Cortex of kidney (tissue), 1 donor: ENCODE measurements around the gene NFASC.

Source experiments
- DNase-seq: peaks from one replicate; lab custom pipeline; 2025; lab: John Stamatoyannopoulos, UW

Gene NFASC

DNA sequence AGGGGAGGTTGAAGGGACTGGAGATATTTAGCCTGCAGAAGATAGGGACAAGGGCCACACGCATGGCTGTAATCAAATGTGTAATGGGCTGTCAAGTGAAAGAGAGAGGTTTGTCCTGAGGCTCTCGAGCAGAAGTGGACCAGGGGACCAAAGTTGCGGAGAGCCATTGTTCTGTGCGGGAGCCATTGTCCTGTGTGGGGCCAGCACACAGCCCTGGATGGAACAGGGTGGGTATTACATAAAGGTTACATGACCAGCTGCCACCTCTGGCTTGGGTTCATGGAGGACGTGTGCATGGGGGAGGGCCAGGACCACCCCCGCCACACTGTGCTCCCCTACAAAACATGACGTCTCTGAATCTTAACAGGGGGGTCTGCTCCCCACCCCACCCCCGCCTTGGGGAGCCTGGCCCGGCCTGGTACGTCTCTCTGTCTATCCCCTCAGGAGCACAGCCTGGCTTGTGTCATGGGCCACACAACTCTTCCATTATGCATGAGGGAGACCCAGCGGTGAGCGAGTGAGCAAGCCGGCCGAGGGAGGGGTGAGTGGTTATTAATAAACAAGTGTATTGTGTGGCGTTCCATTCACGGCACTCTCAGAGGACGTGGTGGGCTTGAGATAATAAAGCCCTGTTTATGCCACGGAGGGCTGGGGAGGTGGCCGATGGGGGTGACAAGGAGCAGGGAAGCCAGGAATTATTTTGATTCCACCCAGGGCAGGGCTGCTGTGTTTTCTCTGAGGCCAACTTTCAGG lies at the start of gene NFASC:
Gene NFASC, plus strand, starts transcription at position 703 of the 753 bp plus-strand sequence. CDS start 73,454 bp downstream, outside the sequence.
- no peak for DNase-seq

DNA sequence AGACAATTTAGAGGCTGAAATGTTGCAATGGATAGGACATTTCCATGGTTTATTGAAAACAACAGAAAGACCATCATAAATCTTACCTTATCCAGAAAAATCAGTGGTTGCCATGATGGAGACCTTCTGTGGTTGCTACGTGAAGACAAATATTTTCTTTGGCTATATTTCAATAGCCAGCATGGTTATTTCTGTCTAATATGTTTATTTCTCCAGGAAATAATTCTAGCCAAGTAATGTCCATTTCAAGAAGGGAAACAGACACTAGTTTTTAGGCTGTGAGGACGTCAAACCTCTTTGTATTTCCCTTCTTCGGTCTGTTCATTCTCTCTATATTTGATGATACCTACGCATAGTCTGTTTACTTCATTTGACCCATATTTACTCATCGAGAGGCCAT lies 49.2 kb upstream of the NFASC start:
- no peak for DNase-seq

- no peak for DNase-seq
Observed at GRCh38 chr1:204821924-204822323, 48.7 kb upstream of the NFASC start.

- DNase-seq, result no peak
Observed at GRCh38 chr1:204826970-204827369, 43.7 kb upstream of the NFASC start.

DNA sequence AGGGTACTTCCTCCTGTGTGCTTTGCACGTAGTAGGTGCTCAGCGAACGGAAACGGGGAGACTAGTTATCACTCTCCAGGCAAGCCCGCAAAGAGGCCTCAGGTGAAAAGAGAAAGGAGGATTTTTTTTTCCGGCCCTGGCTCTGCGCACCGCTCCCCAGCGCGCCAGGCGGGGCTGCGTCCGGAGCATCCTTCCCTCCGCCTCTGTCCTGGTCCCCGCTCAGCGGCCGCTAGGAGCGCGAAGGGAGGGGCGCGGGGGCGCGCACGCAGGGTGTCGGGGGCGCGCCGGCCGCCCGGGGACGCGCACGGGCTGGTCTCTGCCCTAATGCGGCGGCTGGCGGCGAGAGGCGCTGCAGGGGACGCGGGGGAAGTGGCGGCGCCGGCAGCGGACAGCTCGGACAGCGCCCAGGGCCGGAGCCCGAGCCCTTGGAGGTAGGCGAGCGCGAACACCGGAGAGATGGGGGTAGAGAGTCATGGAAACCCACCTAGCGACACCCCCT lies 42.3 kb upstream of the NFASC start:
- no peak for DNase-seq

DNA sequence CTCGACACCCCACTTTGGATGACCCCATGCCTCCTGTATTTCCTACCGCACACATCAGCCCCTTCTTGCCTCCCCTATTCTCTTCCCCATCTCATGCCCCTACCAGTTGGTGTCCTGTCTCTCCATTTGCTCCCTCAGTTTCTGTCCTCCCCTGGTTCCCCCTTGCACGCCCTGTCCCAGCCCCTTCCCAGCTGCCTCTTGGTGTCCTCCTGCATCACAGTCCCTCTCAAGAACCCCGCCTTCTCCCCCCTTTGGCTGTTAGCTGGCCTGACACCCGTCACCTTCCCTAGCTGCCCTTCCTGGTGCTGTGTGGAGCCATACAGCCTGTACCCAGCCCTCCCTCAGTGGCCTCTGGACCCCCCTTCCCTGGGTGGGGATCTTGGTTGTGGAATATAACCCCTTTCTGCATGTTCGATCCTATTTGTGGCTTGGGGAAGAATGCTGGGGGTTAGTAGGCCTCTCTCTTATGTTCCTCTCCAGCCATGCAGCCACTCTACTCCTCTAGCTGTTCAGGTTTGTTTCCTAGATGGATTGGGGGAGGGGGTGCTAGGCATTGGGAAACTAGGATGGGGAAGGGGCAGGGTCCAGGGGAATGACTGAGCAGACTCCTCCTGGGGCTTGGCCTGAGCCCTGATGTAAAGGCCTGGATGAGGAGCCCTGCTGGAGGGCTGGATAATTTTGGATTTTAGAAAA lies 41.4 kb upstream of the NFASC start:
- DNase-seq, result no peak

GRCh38 chr1:204830747-204831146 lies 39.9 kb upstream of the NFASC start:
- DNase-seq, result no peak

- DNase-seq, result no peak
Observed at GRCh38 chr1:204831186-204831585, 39.5 kb upstream of the NFASC start.

DNA sequence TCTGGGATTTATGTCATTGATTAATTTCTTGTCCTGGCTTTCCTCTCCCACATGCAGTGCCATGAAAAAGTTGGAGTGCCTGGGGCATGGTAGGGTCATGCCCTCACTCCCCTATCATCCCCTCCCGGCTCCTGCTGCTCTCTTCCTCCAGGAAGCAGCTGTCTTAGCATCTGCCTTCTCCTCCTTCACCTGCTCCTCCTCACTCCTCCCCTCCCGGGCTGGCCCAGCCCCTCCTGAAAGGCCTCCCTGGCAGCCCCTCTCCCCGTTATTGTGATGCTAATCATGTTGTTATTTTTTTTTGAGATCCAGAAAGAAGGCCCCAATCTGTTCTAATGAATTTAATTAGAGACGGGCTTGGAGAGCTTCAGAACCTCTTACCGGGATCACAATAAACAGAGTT lies 36.3 kb upstream of the NFASC start:
- no peak for DNase-seq

- DNase-seq, result no peak
Observed at GRCh38 chr1:204834752-204835151, 35.9 kb upstream of the NFASC start.

DNA sequence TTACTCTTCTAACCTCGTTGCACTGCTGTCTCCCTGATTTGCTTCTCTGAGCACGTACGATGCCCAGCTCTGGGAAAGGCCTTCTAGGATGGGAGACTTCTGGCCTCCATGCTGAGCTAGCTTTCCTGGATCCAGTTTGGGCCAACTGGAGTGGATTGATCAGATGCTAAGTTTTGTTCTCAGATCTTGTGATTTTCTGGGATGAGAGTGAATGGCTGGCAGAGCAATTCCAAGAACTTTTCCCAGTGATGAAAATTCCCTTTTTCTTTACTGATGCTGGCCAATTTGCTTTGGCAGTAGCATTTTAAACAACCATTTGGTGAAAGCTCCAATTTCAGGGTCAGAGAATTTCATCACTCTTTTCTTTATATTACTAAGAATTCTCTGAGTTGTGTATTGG lies 34.9 kb upstream of the NFASC start:
- DNase-seq, result no peak

DNA sequence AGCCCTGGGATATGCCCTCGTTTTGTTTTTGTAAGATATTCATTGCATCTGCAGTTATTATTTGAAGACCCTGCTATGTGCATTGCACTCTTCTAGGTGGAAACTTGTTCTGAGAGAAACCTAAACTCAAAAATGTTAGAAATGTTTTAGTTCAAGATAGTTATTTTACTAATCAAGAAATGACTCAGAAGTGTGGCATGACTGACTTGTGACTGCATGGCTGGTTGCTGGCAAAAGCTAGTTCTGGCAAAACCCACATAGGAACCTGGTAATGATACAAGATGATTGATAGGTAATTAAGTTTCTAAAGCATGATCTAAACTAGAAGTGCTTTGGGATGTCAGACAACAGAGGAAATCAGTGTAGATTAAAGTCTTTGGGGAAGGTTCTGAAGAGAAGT lies 33.8 kb upstream of the NFASC start:
- no peak for DNase-seq

GRCh38 chr1:204837440-204838084 lies 33.1 kb upstream of the NFASC start:
- DNase-seq, result no peak

DNA sequence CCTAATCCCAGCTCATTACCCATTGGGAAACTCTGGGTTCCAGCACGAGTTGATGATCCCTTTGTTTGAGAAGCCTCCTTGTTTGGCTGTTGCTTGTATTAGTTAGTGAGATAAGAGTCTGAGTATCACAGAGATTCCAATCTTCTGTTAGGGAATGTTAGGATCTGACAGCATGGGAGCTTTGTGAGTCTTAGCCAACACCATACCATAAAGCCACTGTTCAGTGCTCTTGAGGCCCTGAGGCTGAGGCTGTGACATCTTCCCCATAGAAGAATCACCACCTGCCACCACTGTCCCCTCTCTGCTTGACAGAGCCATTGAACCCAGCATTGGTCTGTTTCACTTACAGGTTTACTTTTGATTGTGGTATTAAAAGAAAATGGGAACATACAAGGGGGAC lies 29.3 kb upstream of the NFASC start:
- no peak for DNase-seq

DNA sequence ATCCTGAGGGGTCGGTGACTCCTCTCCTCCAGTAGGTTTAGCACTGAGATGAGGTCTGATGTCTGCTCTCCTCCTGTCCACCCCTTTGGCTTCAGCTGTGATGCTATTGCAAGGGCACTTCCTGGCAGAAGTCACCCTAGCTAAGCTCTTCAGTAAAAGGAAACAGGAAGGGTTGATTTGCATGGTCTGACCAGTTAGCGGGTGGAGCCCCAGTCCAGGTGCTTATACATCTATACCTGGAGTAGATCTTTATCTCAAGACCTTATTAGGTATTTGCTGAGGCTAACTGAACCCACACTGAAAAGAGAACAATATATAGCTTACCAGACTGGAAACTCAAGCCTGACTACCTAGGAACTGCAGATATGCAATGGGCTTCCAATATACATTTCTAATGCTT lies 28.9 kb upstream of the NFASC start:
- no peak for DNase-seq

- no peak for DNase-seq
Observed at GRCh38 chr1:204842369-204842768, 28.3 kb upstream of the NFASC start.

- no peak for DNase-seq
Observed at GRCh38 chr1:204842892-204843291, 27.8 kb upstream of the NFASC start.

- DNase-seq, result no peak
Observed at GRCh38 chr1:204846546-204846945, 24.1 kb upstream of the NFASC start.

DNA sequence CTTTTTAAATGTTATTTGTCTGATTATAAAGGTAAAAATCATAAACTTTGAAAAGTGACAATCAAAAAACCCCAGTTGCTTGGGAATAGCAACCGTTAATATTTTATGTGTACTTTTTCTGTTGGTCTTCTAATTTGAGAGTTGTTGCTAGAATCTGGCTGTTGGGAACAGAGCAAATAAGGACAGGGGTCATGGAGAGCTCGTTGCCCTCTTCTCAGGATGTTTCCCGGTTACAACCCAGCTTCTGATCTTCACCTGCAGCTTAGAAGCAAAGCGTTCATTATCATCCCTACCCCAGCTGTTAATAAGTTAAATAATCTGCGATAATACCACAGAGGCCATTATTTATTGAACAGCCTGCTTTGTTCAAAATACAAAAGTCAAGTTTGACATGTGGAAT lies 22.1 kb upstream of the NFASC start:
- DNase-seq, result no peak

GRCh38 chr1:204852854-204853253 lies 17.8 kb upstream of the NFASC start:
- no peak for DNase-seq

DNA sequence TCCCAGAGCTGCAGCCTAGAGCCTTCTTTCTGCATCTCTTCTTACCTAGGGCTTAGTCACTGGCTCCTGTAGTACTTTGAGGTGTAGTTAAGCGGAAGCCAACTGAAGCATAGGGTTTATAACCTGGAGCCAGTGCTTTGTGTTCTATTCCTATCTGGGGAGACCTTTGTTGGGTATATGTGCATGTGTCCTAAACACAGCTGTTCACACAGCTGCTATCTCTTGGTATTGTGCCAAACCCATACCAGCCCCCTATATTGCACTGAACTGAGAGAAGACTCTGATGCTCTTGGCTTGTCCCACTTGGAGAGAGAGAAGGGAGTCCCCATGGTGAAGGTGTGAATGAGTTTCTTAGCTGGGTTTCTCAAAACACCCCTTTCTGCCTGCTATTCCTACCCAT lies 17.2 kb upstream of the NFASC start:
- no peak for DNase-seq

DNA sequence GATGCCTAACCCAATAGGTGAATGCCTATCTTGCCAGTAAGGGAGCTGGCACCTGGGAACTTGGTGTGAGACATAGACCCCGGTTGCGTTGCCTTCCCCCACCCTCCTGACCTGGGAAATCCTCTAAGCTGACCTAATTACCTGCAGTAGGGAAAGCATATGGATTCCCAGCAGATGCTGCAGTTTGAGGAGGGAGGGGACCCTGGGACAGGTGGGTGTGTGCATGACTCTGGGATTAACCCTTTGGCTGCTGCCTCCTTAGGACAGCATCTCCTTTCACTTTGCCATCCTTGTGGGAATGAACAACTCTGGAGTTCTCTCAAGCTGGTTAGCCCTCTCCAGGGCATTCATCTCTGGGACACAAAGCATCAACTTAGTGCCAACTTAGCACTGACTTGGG lies 16.4 kb upstream of the NFASC start:
- DNase-seq, result no peak

DNA sequence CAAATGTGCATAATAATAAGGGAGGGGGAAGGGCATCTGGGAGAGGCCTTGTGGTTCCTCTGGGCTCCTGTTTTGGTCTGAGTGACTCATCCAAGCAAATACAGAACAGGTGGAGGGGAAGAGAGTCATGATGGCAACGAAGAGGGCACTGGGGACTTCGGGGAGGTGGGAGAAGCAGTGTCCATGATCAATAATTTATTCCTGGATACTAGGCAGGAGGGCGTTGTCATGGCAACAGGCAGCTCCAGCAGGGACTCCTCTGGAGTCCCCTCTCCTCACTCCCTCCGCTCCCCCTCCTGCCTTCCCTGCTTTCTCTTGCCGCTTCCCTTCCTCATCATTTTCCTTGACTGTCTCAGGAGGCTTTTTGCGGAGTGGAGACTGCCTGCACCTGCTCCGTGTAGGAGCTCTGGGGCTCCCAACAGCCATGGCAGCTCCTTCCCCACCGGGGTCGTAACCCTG lies 12.3 kb upstream of the NFASC start:
- DNase-seq, result no peak
